H1 (cell line): Measurements from ENCODE around the gene BCAM.

ENCODE experiments used
- CBX8 ChIP-seq: fragments of 300-800, 300-1000 bp; sonication (generic); IDR thresholded peaks from 2 replicates; pipeline ENCODE4 v1.7.1; 2016; ENCODE audit warnings: low read depth, low read length, borderline replicate concordance
- JUND ChIP-seq: IDR thresholded peaks from 2 replicates; pipeline ENCODE4 v1.6.1; 2011; ENCODE audit warnings: mild to moderate bottlenecking, improper control_type of control experiment, low read length
- POLR2A ChIP-seq, 2 experiments: IDR thresholded peaks; 1 replicate in 1 of 2; 2 replicates in 1 of 2; pipeline ENCODE4 v1.6.1; 2011; ENCODE audit warnings: low read depth in 2 of 2, low read length in 2 of 2, mild to moderate bottlenecking in 2 of 2; ENCODE audit errors: control extremely low read depth in 1 of 2

GRCh38 chr19:44792281-44792680 lies 16.6 kb upstream of the BCAM start:
- TF ChIP-seq JUND: no peak
- no peak for TF ChIP-seq POLR2A (IDR thresholded peaks at IDR 0.05; ENCODE audit: control extremely low read depth in 1 of 2, low read depth in 2 of 2, low read length in 2 of 2)
- TF ChIP-seq CBX8: no peak
